Dedifferentiated amniotic fluid mesenchymal stem cell (primary cell): Measurements from ENCODE around the gene RASA3.
"Not testable (repeated sequence)": the region's sequence is repeated elsewhere in the genome, so short reads cannot be mapped to it uniquely, and the experiment has no call there.

Experiments used
- DNase-seq: peaks from one replicate; pipeline ENCODE4 v3.0.0-alpha.2; 2016; ENCODE audit errors: extremely low spot score

Gene RASA3

DNA sequence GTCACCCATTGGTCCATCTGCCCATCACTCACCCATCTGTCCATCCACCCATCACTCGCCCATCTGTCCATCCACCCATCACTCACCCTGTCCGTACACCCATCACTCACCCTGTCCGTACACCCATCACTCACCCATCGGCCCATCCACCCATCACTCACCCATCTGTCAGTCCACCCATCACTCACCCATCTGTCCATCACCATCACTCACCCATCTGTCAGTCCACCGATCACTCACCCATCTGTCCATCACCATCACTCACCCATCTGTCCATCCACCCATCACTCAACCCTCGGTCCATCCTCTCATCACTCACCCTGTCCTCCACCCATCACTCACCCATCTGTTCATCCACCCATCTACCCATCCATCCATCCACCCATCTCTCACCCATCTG, 143.6 kb downstream of the RASA3 start:
- DNase-seq: not testable (repeated sequence)

DNA sequence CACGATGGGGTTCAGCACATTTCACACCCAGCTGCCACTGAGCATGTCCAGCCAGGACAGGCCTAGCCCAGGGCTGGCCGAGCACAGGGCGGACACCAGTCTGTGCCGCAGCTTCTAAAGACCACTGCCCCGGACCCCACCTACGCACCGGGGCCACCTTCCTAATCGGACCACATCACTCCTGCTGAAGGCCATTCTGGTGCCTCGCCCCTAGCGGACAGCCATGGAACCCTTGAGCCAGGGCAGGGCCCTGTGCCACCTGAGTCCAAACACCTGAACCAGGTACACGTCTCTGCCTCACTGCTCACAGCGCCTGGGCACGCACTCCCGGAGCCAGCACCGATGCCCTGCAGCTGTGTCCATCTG, 150.1 kb downstream of the RASA3 start:
- no peak for DNase-seq

DNA sequence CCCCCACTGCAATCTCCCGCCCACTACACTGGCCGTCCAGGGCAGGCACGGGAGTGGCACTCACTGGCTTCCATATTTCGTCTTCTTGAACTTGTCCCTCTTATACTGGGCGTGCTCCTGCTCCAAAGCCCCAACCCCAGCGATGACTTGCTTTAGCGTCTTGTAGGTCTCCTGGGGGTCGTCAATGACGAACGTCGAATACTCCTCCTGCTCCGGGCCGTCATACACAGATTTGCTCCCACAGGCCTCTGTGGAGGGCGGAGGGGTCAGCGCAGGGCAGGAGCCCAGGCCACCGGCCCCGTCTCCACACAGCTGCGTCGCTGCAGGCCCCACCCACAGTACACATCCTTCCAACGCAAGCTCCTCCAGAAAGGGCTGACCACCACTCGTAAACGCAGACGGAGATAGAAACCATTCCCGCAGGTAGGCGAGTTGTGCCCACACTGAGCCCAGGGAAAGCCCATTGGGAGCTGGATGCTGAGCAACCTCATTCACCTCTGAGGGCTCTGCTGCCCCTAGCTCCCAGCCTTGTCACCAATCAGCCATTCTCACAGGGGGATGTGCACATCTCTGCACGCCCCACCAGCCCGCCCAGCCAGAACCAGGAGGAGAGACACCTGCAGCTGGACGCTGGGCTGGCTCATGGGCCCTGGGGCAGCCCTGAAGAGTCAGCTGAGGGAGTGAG, 150.7 kb downstream of the RASA3 start:
- DNase-seq: no peak

DNA sequence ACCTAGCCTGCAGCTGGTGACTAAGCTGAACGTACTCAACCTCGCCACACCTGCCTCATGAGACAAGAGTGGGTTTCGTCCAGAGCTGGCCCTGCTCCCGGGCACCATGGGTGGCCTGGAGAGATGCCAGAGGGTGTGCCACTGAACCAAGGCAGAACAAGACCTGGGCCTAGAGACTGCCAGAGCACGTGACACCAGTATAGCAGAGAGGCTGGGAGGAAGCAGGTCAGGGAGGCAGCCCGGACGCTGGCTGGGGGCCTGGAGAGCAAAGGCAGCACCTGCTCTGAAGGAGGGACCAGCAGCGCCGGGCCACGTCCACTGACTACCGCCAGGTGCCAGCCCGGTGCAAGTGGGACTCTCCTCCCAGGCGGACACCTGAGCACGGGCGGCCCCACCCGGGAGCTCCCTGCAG, 151.2 kb downstream of the RASA3 start:
- DNase-seq: no peak

DNA sequence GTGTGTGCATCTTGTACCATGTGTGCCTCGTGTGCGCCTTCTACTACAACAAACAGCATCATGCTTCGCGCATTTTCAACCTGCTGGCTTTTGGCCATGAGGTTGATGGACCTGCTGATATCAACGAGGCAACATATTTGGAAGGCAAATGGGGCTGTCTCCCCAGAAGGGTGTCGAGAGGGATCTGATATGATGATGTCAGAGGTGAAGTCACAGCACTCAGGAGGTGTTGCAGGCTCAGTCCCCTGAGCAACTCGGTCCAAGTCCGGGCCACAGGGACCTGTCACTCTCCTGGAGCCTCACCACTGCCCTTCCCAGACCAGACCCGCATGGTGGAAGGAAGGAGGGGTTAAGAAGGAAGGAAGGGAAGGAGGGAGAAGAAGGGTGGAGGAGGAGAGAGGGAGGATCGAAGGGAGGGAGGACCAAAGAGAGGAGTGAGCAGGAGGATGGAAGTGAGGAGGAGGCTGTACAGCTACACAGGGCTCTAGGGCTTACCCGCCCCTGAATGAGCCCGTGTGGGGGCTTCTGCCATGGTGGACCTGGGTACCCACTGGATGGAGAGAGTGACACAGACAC, 151.8 kb downstream of the RASA3 start:
- no peak for DNase-seq

DNA sequence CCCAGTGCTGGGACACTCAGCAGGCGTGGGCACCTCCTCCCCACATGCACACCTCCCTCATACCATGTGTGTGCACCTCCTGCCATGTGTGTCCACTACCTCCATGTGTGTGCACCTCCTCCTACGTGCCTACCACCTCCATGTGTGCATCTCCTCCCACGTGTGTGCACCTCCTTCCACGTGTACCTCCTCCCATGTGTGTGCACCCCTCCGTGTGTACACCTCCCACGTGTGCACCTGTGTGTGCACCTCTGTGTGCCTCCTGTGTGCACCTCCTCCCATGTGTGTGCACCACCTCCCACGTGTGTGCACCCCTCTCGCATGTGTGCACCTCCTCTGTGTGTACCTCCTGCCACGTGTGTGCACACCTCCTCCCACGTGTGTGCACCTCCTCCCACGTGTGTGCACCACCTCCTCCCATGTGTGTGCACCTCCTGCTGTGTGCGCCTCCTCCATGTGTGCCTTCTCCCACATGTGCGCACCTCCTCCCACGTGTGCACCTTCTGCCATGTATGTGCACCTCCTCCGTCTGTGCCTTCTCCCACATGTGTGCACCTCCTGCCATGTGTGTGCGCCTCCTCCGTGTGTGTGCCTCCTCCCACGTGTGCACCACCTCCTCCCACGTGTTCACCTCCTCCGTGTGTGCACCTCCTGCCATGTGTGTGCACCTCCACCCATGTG, 152.5 kb downstream of the RASA3 start:
- no peak for DNase-seq

DNA sequence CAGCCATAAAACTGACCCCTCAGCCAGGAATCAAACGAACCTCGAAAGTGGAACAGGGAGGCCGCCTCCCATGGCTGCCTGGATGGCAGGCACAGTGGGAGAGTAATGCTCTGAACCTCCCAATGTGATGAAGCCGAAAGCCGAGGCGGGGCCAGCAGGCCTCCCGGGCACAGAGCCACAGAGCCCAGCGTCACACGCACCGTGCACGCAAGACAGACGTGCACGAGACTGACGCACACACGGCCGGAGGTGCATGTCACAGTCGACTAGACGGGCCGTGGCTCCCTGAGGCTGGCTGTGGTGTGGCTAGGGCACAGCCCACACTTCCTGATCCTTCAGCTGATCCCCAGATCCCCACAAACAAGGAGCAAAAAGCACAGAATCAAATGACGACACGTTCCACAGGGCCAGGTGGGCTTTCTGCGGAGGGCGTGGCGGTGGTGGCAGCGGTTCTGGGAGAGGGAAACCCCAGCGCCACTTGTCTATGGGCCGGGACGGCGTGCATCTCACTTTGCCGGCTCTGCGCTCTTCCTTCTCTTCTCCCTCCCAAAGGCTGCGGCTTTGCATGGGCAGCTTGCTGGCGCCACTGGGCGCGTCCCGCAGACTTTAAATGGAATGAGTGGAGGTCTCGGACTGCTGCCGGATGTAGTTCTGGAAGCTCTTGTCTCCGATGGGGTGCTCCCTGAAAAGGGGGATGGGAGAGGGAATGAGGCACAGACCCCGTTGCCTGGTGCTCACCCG, 153.5 kb downstream of the RASA3 start:
- DNase-seq: no peak

DNA sequence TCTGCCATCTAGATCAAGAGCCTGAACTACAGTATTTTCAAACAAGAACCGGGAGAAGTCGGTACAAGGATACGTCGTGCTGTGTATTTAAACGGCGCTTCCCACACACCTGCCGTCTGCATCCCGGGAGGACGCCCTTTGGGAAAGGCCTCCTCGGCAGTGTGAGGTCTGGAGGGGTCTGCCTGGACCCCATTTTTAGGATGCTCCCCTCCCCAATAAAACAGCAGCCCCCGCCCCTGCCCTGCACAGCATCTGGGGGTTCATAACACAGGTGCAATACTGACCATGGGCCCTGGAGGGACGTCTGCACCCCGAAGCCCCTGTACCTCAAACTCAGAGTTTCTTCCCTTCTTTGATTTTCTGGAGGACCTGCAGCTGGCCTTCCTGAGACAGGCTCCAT, 154.4 kb downstream of the RASA3 start:
- no peak for DNase-seq

DNA sequence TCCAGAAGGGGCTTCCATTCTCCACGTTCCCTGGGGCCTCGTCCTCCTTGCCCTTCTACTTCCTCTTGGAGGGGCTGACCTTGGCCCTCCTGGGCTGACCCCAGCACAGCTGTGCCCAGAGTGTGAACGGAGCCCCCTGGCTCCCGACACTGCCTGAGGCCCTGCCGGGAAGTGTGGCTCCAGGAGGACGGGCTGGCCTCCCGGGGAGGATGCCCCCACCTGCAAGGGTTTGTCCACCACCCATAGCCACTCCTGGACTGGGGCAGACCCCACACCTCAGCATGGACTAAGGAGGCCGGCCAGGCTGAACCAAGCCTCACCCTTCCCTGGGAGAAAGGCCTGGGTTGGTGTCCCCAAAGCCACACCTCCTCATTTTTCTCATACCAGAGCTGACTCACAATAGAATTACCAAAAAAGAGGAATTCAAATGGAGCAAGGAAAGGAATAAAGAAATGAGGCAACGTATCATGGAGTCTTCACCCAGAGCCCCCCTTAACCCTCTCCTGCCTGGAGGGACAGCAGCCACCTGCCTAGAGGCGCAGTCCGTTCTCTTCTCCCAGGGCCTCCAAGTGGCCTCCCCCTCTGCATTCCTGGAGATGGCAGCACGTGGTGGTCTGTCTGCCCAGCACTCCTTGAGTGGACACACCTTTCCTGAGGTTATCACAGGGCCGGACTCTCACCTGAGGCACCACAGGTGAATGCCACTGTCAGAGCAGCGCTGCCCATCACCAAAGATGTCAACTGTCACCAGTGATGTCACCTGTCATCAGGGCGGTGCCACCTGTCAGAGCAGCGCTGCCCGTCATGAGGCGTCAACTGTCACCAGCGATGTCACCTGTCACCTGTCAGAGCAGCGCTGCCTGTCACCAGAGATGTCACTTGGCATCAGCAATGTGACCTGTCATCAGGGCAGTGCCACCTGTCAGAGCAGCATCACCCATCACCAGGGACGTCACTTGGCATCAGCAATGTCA, 155.4 kb downstream of the RASA3 start:
- DNase-seq: peak; percentile 66

DNA sequence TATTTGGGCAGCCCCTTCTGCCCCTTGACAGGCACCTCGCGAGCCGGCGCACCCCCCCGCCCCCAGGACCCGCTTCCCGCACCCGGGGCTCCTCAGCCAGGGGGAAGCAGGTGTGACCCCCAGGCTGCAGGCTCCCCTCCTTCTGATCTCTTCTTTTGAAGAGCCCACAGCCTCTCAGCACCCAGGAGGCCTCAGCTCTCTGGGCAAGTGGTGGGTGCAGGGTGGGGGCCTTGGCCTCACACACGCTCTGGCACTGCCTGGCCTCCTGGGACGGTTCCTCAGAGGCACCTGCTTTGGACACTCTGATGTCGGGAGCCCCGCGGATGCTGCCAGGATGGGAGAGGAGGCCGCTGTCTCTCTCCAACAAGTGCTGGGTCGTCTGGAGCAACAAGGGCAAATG, 157.0 kb downstream of the RASA3 start:
- DNase-seq: no peak

DNA sequence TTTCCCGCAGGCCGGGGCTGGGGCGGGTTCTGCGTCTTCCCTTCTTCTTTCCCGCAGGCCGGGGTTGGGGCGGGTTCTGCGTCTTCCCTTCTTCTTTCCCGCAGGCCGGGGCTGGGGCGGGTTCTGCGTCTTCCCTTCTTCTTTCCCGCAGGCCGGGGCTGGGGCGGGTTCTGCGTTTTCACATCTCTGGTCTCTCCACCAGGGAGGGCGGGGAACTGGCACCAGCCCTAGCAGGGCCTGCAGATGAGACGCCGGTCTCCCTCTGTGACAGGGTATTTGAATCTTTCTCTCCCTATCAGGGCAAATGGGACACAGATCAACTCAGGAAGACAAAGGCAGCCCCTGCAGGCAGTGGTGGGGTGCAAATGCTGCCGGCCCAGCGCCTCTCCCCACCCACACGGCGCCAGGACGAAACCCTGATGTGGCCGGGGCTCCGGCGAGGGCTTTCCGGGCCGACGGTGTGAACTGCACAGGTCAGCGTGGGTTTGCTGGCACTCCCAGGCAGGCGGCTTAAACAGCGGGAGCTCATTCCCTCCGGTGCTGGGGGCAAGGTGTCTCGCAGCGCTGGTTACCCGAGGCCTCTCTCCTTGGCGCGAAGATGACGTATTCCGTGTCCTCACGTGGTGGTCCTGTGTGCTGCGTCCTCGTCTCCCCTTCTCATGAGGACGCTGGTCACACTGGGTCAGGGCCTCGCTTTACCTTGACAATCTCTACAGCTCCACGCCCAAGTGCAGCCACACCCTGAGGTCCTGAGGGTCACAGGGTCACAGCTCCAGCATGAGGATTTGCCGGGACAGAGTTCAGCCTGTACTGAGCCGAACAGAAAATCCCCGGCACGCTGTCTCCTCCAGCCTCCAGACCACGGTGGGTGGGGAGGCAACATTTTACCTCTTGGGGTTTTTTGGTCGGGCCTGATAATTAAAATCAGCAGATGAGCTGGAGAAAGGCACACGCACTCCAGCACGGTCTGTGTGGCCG, 157.8 kb downstream of the RASA3 start:
- no peak for DNase-seq

DNA sequence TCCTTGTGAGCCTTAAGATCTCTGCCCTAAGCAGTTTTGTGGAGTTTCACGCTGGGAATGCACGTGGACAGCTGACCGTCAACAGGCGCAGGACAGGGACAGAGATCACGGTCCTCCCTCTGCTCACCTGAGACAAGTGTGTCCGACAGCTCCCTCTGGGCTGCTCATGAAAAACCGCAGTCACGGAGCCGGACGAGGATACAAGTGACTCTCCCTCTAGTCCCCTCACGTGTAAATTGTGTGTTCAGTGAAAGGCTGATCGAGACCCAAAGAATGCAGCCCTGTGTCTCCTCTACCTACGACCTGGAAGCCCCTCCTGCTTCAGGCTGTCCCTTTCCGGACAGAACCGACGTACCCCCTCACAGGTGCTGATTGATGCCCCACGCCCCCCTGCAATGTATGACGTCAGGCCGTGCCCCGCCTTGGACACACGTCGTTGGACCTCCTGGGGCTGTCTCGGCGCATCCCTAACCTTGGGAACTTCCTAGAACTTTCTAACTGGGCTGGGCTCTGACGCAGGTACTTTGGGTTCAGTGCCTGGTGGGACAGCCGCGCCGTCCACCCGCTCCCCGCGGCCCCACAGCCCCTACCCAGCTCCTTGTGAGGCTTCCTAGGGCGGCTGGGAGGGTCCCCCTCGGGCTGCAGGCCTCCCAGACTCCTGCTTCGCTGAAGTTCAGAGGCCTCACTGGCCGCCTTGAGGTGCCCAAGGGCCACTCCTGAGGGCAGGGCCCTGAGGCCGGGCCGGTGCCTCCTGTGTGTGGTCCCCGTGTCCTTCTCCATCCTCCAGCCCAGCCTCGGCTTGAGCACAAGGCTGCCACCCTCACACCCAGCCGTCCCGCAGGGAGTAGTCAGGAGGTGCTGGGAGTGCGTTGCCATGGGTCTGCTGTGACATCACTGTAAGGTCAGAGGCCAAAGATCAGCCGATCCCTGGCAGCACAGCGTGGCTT, 158.9 kb downstream of the RASA3 start, which contains the start of gene C13orf46:
C13orf46 (minus strand) TSS at position 859 of the 947 bp plus-strand sequence; CDS start at position 780, 79 bp downstream.
- no peak for DNase-seq

DNA sequence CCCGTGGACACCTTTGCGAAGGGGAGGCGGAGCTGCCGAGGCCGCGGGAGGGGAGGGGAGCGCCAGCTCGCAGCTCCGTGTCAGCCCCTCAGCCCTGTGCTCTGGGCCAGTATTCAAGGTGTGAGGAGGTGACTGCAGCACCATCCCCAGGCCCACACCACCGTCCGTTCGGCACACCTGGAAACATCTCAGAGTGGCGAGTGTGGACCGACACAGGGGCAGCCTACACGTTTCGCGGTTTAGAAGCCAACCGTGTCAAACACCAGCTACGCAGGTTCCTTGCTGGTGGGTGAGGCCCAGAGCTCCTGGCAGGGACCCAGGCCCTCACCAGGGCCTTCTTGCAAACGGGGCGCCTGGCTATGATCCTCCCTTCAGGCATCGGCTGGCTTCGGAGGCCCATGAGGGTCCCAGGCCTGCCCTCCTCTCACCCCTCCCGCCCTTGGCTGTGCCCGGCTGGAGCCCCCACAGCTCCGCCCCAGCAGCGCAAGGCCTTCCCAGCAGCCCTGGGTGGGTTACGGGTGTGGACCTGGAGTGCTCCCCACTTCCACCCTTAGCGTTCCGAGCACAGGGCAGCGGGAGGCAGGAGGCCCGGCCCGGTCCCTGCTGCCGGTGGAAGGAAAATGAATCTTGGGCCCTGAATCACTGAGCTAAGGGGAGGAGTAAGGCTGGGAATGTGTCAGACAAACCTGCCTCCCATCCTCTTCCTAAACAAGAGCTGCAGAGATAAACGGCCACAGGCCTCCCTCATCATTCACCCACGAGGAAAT, 159.8 kb downstream of the RASA3 start:
- no peak for DNase-seq

DNA sequence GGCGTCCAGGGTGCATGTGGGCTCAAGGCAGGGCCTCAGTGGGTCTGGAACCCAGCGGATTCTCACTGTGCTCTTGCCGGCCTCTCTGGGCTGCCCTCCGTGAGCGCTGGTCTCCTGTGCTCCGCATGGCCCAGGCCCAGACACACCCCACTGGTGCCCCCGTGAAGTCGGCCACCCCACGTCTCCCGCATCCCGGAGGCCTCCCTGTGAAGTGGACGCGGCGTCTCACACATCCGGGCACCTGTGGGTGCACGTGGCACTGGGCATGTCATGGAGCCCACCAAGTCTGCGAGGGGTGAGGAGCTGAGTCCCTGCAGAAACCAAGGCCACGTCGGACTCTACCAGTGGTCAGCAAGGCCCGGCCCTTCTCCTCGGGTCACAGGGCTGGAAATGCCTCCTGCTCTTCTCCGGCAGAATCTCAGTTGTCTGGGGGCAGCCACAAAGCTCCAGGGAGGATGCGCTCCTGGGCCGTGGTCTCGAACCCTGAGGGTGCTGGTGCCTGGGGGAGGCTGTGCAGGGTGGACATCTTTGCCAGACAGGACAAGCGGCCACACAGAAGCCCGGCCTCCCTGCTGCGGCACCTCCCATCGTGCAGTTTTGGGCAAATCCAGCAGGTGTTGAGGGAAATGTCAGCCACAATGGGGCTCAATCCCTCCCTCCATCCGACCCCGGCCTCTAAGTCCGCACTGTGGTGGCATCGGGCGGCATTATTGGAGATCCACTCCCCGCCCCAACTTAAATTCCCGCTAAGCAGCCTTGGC, 160.8 kb downstream of the RASA3 start:
- no peak for DNase-seq

DNA sequence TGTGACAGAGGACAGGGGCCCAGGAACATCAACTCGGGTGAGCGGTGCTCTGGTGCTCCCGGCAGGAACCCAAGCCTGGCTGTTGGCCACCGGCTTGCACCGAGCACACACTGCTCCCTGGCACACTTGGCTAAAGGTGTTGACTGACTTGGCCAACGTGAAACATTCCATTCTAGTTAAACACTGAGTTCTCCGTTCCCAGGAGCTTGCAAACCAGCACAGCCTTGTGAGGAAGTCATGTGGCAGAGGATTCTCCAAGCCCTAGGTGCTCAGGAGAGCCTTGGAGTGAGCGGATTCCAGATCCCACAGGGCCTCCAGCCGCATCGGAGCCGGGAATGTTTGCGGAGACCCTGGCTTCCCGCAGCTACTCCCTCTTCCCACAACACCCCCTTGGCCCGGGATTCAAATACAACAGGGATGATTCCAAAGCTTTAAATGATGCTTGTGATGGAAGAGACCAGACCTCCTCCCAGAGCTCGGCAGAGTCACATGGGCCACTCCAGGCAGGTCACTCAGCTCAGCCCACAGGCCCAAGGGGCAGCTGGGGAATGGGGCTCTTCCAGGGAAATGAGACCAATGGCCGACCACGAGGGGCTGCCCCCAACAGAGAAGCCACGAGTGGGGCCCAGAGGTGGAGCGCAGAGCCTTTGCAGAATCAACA, 161.5 kb downstream of the RASA3 start:
- no peak for DNase-seq

DNA sequence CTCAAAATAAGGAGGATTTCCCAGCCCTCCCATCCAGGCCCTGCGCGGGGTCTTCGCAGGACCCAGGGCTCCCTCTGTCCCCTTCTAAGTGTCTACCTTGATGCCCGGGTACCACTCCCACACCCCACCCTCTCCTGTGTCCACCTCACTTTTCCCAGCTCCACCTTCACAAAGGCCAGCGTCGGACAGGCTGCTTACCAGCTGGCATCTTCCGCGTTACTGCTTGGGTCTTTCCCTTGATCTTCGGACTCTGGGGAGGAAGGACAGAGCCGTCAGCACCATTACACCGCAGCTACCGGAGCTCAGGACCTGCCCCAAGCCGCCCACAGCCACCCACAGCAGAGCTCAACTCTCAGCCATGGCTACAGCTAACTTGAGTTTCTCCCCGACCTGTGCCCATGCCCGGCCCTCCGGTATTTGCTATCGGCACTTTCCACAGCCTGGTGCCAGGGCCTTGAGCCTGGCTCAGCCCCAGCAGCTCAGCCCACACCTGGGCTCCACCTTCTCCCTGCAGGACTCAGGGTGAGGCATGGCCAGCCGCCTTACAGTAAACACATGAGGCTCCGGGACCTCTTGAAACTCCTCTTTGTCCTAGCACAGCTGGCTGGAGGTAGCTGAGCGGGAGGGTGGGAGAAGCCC, 162.3 kb downstream of the RASA3 start:
- DNase-seq: no peak
